HG02798 (cell line): ENCODE measurements around the gene FCHO1.
"Not testable (repeated sequence)": the region's sequence is repeated elsewhere in the genome, so short reads cannot be mapped to it uniquely, and the experiment has no call there.

Experiments
- ATAC-seq: cut with Tn5 transposase; IDR thresholded peaks from one replicate; pipeline ENCODE4 v1.9.1; 2021; ENCODE audit warnings: mild to moderate bottlenecking; ENCODE audit not compliant: unreplicated experiment, poor library complexity

FCHO1 gene

DNA sequence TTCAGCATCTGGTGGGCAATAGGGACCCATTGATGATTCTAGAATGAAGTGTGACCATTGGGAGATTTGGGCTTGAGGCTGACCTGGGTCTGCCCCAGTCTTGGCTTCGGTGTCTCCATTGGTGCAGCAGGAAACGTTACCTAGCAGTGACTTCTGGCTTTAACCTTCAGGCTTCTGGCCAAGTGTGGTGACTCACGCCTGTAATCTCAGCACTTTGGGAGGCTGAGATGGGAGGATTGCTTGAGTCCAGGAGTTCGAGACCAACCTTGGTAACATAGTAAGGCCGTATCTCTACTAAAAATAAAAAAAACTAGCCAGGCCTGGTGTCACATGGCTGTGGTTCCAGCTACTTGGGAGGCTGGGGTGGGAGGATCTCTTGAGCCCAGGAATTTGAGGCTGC lies 7.2 kb downstream of the FCHO1 start:
- ATAC-seq, result no peak

DNA sequence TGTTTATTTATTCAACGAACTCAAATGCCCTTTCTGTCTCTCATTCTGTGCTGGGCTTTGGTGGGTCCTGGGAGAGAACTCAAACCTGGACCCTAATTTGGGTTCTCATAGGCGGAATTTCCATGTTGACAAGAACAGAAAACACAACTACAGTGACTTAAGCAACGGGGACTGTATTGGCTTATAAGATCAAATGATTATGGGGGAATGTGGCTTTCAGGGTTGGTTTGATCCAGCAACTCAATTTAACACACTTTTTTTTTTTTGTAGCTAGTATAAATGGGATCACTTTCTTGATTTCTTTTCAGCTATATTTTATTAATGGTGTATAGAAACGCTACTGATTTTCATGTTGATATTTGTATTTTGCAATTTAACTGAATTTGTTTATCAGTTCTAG lies 9.9 kb downstream of the FCHO1 start:
- no peak for ATAC-seq

GRCh38 chr19:17762505-17763229 lies 11.4 kb downstream of the FCHO1 start:
- no peak for ATAC-seq

GRCh38 chr19:17764348-17764747 lies 13.1 kb downstream of the FCHO1 start:
- no peak for ATAC-seq

GRCh38 chr19:17765069-17765618 lies 13.9 kb downstream of the FCHO1 start:
- ATAC-seq, result no peak

GRCh38 chr19:17766543-17767131 lies 15.4 kb downstream of the FCHO1 start:
- no peak for ATAC-seq

DNA sequence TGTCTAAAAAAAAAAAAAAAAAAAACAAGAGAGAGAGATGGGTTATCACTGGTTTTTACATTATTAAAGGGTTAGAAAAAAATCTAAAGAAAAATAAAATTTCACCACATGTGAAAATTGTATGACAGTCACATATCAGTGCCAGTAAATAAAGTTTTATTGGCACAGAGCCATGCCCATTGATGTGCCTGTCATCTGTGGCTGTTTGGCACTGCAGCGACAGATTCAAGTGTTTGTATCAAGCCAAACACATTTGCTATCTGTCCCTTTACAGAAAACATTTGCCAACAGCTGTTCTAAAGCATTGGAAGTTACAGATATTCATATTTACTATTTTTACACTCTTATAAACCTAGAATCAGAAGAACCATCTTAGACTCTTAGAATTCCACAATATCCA lies 16.3 kb downstream of the FCHO1 start:
- ATAC-seq, result no peak

GRCh38 chr19:17770613-17771012 lies 19.3 kb downstream of the FCHO1 start:
- no peak for ATAC-seq

GRCh38 chr19:17772172-17772571 lies 20.9 kb downstream of the FCHO1 start:
- no peak for ATAC-seq

DNA sequence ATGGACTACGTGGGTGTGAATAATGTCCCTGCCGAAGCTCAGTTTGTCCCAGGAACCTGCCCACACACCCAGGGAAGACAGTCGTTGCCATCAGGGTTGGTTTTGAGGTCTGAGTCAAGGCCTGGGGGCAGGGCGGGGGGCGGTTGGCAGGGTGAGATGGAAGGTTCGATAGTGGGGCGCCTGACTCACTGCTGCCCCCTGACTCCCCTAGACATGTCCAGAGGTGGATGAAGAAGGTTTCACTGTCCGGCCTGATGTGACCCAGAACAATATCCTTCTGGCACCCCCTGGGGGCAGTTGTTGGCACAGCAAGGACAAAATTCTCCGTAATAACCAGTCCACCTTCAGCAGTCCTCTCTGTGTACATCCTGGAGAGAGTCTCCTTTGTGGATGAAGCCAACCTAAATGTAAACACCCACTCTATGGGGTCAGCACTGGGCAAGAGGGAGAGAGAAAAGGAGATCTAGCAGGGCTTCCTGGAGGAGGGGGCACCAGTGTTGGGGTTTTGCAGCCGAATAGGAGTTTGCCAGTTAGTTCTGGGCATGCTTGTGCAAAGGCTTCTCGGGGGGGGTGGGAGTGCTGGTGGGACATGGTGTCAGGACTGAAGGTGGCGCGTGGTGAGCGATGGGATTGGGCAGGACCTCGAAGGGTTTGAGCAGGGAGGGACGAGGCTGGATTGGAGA lies 24.1 kb downstream of the FCHO1 start:
- peak; percentile 3 for ATAC-seq

DNA sequence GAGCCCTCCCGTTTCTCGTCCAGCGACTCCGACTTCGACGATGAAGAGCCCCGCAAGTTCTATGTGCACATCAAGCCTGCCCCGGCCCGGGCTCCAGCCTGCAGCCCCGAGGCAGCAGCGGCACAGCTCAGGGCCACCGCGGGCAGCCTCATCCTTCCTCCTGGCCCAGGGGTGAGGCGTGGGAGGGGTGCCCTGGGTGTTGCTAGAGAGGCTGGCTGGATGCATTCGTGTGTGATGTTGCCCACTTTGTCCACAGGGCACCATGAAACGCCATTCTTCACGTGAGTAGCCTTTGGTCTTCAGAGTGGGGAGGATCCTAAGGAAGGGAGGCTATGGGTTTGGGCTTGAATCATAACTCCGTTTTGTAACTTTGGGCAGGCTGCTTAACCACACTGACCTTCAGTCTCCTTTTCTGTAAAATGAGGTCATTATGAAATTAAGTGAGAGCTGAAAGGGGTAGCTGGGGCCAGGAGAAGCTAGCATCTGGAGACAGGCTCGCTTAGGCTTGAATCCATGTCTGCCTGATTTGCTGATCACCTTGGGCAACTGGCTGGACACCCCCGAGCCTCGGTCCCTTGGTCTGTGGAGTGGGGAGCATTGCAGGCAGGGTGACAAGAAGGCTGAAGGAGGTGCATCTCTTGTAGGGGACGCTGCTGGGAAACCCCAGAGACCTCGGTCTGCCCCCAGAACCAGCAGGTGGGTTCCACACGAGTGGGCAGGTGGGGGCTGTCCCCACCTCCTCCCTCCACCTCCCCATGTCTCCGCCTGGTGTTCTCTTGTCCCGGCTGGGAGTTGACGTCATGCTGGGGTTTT lies 24.9 kb downstream of the FCHO1 start:
- peak; percentile 79 for ATAC-seq

DNA sequence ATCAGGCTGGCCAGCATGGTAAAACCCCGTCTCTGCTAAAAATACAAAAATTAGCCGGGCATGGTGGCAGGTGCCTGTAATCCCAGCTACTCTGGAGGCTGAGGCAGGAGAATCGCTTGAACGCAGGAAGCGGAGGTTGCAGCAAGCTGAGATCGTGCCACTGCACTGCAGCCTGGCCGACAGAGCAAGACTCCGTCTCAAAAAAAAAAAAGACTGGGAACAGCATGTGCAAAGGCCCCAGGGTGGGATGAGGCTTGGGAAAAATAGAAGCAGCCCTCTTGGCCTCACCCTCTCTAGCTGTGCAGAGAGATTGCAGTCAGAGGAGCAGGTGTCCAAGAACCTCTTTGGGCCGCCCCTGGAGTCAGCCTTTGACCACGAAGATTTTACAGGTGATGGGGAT lies 26.6 kb downstream of the FCHO1 start:
- ATAC-seq, result not testable (repeated sequence)

DNA sequence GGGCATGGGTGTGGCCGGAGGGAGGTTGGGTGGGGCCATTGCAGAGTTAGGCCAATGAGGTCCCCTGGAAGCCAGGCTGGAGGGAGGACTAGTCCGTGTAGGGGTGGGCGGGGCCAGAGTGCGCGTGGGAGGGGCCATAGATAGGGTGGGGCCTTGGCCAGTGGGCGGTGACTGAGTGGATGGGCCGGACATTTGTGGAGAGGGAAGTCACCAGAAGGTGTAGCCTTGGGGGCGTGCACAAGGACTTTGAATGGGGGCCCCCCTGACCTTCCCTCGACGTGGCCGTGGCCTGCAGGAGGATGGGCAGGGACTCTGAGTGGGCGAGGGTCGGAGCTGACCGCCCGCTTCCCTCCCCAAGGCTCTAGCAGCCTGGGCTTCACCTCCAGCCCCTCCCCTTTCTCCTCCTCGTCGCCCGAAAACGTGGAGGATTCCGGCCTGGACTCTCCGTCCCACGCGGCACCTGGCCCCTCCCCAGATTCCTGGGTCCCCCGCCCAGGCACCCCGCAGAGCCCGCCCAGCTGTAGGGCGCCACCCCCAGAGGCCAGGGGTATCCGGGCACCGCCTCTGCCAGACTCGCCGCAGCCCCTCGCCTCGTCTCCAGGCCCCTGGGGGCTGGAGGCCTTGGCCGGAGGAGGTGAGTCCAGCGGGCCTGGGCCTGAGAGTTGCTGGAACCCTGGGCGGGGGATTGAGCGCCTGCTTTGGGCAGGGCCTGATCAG lies 27.1 kb downstream of the FCHO1 start:
- no peak for ATAC-seq

DNA sequence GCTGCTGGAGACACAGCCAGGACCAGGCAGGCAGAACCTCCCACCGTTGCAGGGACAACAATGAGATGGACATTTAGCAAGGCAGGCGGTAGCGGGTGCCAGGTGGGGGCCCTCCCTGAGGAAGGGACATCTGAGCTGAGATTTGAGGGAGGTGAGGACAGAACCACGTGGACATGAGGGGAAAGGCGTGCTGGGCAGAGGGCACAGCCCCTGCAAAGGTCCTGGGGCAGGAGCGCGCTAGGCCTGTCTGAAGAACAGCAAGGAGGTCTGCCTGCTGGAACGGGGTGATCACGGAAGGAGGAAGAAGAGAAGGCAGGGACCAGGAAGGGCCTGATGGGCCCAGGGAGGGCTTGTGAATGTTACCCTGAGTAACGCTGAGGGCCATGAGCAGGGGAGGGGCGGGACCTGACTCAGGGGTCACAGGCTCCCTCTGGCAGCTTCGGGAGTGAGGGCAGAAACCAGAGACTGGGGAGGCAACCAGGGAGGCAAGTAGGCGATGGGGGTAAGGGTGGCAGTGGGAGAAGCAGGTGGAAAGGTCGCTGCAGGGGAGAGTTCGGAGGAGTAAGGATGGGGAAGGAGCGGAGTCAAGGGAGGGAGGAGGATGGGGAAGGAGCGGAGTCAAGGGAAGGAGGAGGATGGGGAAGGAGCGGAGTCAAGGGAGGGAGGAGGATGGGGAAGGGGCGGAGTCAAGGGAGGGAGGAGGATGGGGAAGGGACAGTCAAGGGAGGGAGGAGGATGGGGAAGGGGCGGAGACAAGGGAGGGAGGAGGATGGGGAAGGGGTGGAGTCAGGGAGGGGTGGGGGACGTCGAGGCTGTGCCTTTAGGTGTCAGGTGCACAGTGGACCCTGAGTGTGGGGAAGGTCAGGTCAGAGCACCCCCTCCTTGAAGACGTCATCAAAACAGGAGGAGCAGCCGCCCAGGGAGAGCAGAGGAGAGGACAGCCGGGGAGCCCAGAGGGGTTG lies 28.0 kb downstream of the FCHO1 start:
- ATAC-seq, result no peak

GRCh38 chr19:17780781-17781180 lies 29.5 kb downstream of the FCHO1 start:
- no peak for ATAC-seq

- ATAC-seq, result not testable (repeated sequence)
These were observed 32.4 kb downstream of the FCHO1 start for GRCh38 chr19:17783721-17784120.

- no peak for ATAC-seq
These were observed 33.1 kb downstream of the FCHO1 start for GRCh38 chr19:17784201-17785008.
